Hindlimb muscle (tissue), 1 donor: ENCODE measurements around the gene PZP. TPM values are rescaled to one million over a fixed set of nuclear protein-coding genes. Genes with fewer than 3 reads are reported as not detected.

Source experiments
- DNase-seq: peaks from one replicate; pipeline ENCODE4 v3.0.0-alpha.2; 2013
- polyA plus RNA-seq: library from polyadenylated mRNA; unstranded; fragments of 120-200 nt; gene quantifications from one replicate; pipeline ENCODE4 v1.2.1, GENCODE V29; 2013; ENCODE audit not compliant: insufficient read length

The PZP gene
- polyA plus RNA-seq, 1 donor: 0.52 TPM

DNA sequence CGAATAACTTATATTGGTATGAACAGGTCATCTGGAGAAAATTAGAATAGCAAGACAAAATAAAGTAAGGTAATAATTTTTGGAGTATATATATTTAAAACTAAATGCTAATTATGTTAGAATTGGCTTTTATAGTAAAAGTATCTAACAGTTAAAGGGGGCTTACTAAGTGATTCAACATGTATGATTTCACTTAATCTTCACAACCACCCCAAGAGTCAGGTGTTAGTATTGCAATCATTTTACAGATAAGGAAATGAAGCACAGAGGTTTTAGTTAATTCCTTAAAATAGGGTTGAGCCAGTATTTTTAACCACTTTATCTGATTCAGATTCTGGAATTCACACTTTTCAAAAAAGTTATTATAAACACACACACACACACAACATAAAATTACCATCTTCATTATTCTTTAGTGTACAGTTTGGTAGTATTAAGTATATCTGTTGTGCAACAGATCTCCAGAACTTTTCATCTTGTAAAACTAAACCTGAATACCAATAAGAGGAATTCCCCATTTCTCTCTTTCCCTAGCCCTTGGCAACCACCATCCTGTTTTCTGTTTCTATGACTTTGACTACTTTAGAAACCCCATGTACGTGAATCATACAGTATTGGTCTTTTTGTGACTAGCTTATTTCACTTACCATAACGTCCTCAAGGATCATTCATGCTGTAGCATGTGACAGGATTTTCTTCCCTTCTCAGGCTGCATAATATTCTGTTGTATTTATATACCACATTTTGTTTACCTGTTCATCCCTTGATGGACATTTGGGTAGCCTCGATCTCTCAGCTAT is 104.9 kb downstream of the PZP start:
- DNase-seq: no peak

DNA sequence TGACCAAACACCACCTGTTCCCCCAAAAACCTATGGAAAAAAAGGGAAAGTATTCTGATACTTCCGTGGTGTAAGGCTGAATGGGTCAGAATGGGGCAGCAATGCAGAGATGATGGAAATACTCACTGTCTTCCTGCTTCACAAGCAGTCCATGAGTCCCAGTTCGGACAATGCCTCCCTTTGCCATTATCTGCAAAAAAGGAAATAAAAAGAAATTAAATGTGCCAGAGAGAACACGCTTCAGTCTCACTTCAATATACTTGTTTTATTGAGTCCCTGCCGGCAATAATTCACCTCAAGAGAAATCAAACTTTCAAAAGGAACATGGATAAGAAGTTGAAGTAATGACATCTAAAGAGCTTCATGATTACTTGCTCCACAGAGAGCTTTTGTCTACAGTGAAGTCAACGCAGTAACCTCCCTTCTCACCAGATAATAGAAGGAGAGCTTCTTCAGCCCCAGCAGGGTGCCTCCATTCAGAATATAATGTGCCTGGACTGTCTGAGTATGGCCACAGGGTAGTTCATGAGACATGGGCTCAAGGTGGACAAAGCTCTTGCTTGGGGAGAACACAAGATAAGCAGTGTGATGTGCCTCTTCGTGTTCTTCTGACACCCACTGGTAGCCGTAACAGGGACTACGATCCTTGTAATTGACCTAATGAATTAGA is 107.0 kb downstream of the PZP start:
- DNase-seq: no peak

DNA sequence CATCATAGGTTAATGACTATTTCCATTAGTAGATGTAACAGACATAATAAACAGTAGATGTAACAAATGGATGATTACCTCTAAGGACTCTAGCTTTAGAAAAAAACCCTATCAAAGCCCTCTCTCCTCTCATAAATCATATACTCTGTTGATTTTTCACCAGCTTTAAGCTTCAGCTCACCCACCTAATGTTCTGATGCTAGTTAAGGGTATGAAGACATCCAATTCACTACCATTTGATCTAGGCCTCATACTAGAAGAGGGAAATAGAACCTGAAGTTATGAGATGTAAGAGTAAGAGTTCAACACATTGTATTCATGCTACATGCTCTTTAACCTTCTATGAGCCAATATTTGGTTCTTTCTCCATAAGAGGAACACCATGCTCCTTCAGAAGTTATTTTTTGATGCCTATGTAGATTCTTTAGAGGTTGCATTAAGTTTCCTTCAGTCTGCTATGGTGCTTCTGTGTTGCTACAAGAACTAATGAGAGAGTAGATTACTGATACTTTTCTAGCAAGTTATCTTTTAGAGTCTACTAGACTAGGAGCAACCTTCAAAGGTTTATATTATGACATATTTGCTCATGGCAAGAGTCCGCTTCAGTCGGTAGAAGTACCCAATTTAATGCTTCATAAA is 108.5 kb downstream of the PZP start:
- no peak for DNase-seq

Other genes with a start within 250 kb of the PZP start
- 4.1 TPM for gene KLRG1, start 218.8 kb downstream of the PZP start, polyA plus RNA-seq
- gene A2M, start 92.5 kb downstream of the PZP start, polyA plus RNA-seq: 362 TPM